GOT3 (cell line): Measurements from ENCODE around the gene PCBD1.

ENCODE experiments used
- DNase-seq: peaks from one replicate; lab custom pipeline; 2025; ENCODE audit warnings: mixed read lengths; lab: John Stamatoyannopoulos, UW

PCBD1 gene

DNA sequence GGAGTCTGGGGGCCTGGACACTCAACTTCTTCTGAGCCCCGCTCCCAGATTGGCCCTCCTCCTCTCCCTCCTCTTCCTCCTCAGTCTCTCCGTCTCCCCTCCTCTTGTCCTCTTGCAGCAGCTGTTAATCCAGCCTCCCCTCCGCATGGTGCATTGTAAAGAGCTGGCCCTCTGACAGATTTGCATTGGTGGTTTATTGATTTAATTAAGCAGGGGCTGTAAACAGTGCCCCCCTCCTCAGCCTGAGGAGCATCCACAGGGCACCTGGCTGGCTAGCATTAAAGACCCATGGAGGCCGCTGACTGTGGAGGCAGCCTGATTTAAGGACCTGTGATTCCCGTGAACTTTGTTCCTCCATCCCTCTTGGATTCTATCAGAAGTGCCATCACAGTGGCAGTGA lies 28.9 kb upstream of the PCBD1 start:
- no peak for DNase-seq

DNA sequence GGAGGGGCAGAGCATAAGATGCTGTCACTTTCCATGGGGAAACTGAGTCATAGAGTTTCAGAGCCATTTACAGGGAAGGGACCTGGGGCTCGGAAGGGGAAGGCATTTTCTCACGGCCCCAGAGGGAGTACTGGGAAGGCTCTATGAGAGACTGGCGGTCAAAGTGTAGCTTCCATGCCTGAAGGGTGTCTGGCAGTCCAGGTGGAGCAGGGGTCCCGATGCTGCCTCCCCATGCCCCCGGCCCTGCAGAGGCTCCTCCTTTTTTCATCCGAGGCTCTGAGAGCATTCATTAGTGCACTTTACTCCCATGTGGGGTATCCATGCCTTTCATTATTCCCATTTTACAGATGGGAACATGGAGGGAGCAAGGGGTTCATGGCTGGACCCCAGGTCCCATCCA lies 27.9 kb upstream of the PCBD1 start:
- no peak for DNase-seq

DNA sequence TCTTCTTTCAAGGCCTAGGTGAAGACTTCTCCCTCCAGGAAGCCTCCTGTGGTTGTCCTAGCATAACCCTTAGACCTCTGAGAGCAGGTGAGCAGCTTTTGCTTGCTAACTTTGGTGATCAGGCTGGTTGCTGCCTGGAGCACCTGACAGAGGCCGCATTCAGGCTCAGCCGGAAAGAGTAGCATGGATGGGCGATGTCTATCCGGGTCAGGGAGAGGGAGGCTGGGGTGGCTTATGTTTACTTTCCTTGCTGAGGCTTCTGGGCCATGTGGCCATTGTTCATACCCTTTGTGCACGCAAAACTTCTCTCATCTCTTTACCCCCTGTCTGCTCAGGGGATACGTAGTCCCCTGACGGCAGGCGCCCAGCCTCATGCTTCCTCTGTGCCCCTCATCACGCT lies 27.4 kb upstream of the PCBD1 start:
- DNase-seq = no peak

DNA sequence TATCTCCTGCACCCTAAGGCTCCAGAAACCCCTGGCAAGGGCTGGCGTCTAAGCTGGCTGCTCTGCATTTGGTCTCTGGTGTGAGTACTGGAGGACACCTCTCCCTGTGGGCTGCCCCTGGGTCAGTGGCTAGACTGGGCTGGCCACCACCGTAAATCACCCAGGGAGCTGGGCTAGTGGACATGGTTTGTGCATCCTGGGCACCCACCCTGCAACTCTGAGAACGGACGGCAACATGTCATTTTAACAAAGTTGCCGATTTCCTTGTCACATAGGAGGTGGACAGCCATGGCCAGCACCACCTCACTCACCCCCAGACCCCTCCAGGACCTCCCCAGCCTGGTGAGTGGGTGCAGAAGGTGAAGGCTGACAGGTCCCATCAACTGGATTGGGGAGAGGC lies 26.8 kb upstream of the PCBD1 start:
- DNase-seq = no peak

- no peak for DNase-seq
Observed at GRCh38 chr10:70914316-70914864, 26.0 kb upstream of the PCBD1 start.

DNA sequence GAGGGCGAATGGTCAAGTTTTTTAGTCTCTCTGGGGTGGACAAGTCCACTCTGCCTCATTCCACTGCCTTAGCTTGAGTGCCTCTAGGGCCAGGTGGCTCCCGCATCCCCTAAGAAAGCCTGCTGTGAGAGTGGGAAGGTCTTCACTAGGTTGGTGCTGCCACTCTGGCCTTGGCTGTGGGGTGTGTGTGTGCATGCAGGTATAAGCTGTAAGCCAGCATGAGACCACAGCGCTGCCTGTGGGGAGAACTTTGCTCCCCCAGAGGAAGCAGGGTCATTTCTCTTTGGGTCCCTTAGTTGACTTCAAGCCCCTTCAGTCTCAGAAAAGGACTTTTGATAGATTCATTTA lies 25.5 kb upstream of the PCBD1 start:
- no peak for DNase-seq

- no peak for DNase-seq
Observed at GRCh38 chr10:70913191-70913892, 25.0 kb upstream of the PCBD1 start.

- DNase-seq = no peak
Observed at GRCh38 chr10:70912556-70912955, 24.2 kb upstream of the PCBD1 start.

- DNase-seq = no peak
Observed at GRCh38 chr10:70911386-70911785, 23.0 kb upstream of the PCBD1 start.

DNA sequence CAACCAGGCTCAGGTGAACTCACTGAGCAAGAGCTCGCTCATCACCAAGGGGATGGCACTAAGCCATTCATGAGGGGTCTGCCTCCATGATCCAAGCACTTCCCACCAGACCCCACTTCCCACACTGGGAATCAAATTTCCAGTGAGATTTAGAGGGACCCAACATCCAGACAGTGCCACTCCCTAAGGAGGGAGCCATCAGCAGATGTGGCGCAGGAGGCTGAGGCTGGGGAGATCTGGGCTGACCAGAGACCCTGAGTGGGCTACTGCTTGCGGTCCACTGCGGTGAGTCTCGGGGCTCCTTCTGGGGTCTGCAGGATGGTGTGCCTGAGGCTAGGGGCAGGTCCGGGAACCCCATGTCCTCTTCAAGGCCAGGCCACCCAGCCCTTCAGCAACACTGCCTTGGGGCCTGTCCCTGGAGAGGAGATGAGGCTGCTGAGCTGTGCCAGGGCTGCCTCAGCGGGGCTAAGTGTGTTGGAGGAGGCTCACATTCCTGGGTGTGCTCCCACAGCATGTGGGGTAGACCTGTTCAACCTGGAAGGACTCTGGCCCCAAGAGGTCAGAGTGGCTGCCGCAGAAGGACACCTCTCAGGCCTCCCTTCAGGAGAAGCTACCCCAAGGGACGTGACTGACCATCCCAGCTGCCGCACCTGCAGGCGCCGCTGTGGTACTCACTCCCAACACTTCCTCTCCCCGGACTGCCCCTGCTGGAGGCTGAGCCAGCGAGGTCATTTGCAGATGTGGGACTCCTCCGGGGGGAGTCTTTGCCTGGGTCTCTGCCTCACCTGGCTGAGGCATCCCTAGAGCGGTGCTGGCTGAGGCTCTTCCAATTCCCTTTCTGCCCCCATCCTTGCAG lies 22.3 kb upstream of the PCBD1 start:
- DNase-seq = no peak

- no peak for DNase-seq
Observed at GRCh38 chr10:70909326-70909935, 21.1 kb upstream of the PCBD1 start.

DNA sequence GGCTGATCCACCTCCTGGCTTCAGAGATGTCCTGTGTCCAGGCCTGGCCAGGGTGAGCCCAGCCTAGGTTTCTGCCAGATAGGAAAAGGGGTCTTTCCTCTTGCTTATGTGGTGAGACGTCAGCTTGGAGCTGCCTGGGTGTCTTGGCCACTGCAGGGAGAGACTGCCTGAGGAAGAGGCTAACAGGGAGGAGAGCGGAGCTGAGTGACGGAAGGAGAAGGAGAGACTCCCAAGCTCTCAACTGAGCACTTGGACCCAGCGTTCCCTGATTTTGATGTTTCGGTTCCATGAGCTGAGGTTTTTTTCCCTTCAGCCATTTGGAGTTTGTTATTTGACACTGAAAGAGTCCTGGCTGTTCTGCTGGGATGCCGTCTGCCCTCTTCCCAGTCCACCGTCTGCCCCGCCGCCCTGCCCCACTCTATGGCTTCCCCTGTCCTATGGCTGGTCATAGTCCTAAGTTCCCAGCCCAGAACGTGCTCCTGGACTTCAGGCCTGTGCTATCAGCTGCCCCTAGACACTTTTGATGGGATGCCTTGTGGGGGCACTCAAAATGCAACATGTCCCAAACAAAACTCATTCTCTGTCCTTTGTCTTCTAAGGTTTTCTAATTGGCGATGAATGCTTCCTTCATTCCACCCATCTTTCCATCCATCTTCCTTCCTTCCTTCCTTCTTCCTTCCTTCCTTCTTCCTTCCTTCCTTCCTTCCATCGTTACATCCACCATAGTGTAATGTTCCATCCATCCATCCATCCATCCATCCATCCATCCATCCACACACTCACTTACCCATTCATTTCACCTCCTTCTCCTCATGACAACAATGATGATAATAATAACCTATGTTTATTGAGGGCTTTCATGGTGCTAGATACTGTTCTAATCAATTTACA lies 20.3 kb upstream of the PCBD1 start:
- no peak for DNase-seq

DNA sequence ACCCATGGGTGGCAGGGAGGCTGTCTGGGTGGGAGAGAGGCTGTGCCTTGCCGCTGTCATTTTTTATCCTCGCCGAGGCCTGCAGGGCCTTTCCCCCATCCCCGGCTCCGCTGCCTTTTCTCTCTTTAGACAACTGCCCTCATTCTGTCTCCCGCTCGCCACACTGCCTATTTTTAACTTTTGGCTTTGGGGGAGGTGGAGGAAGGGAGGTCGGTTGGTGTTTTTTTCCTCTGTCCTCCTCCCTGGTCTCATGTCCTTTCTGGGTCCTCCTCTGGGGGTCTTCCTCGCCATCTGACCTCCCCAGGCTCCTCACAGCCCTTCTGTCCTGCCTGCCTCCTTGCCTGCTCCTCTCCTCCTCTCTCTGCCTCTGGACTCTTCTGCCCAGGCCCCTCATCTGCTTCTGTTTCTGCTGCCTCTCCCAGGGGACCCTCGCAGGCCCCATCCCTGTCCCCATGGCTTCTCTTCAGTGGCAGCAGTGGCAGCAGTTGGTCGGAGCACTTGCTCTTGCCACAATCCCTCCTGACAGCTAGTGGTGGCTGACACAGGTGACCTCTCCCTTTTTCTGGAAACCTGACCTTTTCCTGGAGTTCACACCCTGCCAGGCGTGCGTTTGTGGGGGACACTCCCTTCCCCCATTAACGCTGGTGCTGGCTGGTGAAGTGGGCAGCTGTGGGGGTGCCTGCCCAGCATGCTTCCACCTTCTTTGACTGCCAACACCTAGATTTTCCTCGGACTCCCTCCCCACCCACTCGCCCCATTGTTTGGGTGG lies 19.5 kb upstream of the PCBD1 start:
- DNase-seq = no peak

DNA sequence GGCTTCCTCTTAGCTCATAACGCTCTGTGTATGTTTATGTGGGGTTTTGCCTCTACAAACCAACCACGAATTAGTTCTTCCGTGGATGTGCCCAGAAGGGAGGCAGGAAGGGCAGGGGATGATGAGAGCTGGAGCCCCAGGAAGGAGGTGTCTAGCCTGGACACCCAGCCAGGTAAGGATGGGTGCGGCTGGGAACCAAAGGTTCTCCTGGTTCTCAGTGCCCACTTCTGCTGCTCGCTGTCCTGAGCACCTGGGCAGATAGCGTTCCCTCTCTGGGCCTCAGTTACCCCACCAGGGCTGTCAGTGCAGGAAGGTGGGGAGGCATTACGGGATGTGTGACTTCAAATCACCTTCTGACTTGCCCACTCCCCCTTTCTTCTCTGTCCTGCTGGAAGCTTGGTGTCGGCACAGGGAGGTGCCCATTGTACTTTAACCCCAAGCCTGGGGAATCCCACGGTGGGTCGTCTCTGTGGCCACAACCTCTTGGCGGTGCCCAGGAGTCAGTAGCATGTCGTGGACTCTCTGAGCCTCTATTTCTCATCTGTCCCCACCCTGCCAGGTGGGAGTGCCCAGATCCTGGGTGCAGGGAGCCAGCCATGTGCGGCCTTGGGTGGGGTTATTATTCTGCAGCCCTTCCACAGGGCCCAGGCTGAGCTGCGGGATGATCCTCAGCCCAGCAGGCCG lies 18.7 kb upstream of the PCBD1 start:
- DNase-seq = no peak

- DNase-seq = no peak
Observed at GRCh38 chr10:70906031-70906783, 17.8 kb upstream of the PCBD1 start.

- DNase-seq = no peak
Observed at GRCh38 chr10:70905071-70906021, 17.0 kb upstream of the PCBD1 start.

DNA sequence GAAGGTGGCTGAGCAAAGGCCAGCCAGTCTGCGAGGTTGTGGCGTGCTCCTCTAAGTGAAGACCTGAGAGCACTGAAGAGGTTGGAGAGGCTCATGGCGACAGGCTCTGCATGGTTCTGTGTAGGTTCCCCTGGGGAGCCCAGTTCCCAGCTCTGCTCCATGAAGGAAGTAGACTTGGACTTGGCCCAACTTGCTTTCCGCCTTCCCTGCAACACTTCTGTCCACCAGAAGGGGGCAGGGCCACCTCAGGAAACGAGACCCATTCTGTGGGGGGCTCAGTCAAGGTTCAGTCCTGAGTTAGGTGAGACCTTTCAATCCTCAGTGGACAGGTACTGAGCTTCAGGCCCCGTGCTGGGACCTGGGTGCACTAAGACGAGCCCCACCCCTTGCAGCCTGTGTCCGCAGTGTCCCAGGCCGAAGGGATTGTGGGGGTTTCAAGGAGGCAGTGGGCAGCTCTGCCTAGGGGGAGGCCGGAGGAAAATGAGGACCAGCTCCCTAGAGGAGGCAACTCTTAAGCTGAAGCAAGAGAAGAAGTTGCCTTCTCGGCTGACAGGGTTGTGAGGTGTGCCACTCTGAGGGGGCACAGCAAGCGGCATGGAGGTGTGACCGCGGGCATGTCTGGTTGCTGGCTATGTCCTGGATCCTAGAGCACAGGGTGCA lies 15.0 kb upstream of the PCBD1 start:
- DNase-seq = no peak

- DNase-seq = no peak
Observed at GRCh38 chr10:70902661-70903261, 14.4 kb upstream of the PCBD1 start.
